Ovary (tissue), 9 donors: Measurements from ENCODE around the gene SDK1. TPM values are rescaled to one million over a fixed set of nuclear protein-coding genes. Genes with fewer than 3 reads are reported as not detected.

Source experiments
- DNase-seq, 5 donors: peaks; one replicate each; pipeline ENCODE4 v3.0.0-alpha.2; 2019 to 2020
- H3K27ac ChIP-seq, 2 donors: fragments of 200-600 bp; one replicate each; pipeline versions ENCODE4 v1.5.1 to v1.8.0; 2019 to 2022
- H3K27me3 ChIP-seq: fragments of 200-600 bp; one replicate; pipeline ENCODE4 v1.8.0; 2022
- H3K36me3 ChIP-seq: fragments of 200-600 bp; sonication (generic); one replicate; pipeline ENCODE4 v1.5.1; 2019
- H3K4me1 ChIP-seq: one replicate; pipeline ENCODE4 v1.8.1; 2013; ENCODE audit warnings: mild to moderate bottlenecking, moderate library complexity; ENCODE audit not compliant: insufficient read depth
- H3K4me3 ChIP-seq: fragments of 200-600 bp; sonication (generic); one replicate; pipeline ENCODE4 v1.5.1; 2017
- H3K9me3 ChIP-seq, 2 donors: fragments of 200-600 bp in 1 of 2; sonication (generic) in 1 of 2; one replicate each; pipeline versions ENCODE4 v1.5.1 to v1.8.1; 2013 to 2019; ENCODE audit warnings: mild to moderate bottlenecking in 1 of 2, moderate library complexity in 1 of 2
- CTCF ChIP-seq, 3 donors: fragments of 450-650 bp in 2 of 3; fragments of 200-600 bp in 1 of 3; IDR thresholded peaks; one replicate each; pipeline versions ENCODE4 v1.5.1 to v1.8.0; 2016 to 2022; ENCODE audit warnings: antibody characterized with exemption in 3 of 3, mild to moderate bottlenecking in 1 of 3
- EP300 ChIP-seq: sonication (generic); formaldehyde crosslinking; IDR thresholded peaks from one replicate; pipeline ENCODE4 v1.6.1; 2017; ENCODE audit warnings: antibody characterized with exemption
- POLR2A ChIP-seq: fragments of 450-650 bp; IDR thresholded peaks from one replicate; pipeline ENCODE4 v1.6.1; 2017; ENCODE audit warnings: antibody characterized with exemption, mild to moderate bottlenecking, moderate library complexity
- WGBS, 3 donors: extraction: QIAGEN DNeasy Blood & Tissue Kit in 1 of 3; methylation state at CpG; one replicate each; pipeline versions ENCODE4 v1.1.5 to v1.1.7; 2013 to 2017; 5-methylcytosine and 5-hydroxymethylcytosine counted together
- intact Hi-C, 4 donors: fragments of 100-400 bp; cut with DNase I; formaldehyde crosslinking; loops; one replicate each; pipeline versions ENCODE4 v1.11.0 to v1.15.1; 2022 to 2023
- polyA plus RNA-seq, 2 donors: library from polyadenylated mRNA; stranded (reverse); fragments of 200-250 nt in 1 of 2; fragments of 350-450 nt in 1 of 2; fragmentation: Illumina TruSeq in 1 of 2; extraction: RNeasy Lipid Tissue Mini Kit (QIAGEN cat#74804) in 1 of 2; gene quantifications; one replicate each; pipeline ENCODE4 v1.2.3, GENCODE V29; 2013 to 2014
- total RNA-seq, 7 donors: library from RNA; depleted of rRNA in 2 of 7; stranded (reverse); fragments of >200 nt in 2 of 7; fragmentation: NEBNext Ultra II Directional in 3 of 7; extraction: Animal tissue kit (Norgen Biotek cat#: 25700) in 3 of 7; gene quantifications; one replicate each; pipeline versions ENCODE4 v1.1.0 to v1.2.4, GENCODE V29; 2016 to 2023
- donor health status: DM: no; HTN: no; CAD: no; lungs with moderate emphysema.
- donor health status: DM: no; HTN: no; CAD: no.
- donor health status: Bipolar disorder and iron deficiency.
- donor health status: DM: yes; HTN: yes; CAD: no.
- donor health status: DM: no; HTN: no; CAD: no.
- donor health status: DM: yes; HTN: yes; CAD: no.

SDK1 gene
- total and polyA plus RNA-seq, 9 donors: 1.2 to 13.3 (median 4.4) TPM

- no peaks in the 10 kb centered on the region for H3K27me3 ChIP-seq
- H3K9me3 ChIP-seq: no peaks in the 10 kb centered on the region
- WGBS, 3 donors: 94 to 95% (median 94%) methylated on average over 4 of the region's 4 CpGs
- H3K4me3 ChIP-seq: no peak overlapping the region
- no peaks in the 10 kb centered on the region for H3K36me3 ChIP-seq
- intact Hi-C loops: no loop called here
- no peaks in the 10 kb centered on the region for H3K4me1 ChIP-seq
- H3K27ac ChIP-seq: no peak overlapping the region
- DNase-seq: no peak
- TF ChIP-seq CTCF (IDR thresholded peaks at IDR 0.05) (no peak), EP300 (no peak), POLR2A (no peak)
Observed at GRCh38 chr7:3678314-3678810, 377.3 kb downstream of the SDK1 start.

- intact Hi-C loops: no loop called here
- H3K4me1 ChIP-seq: no peaks in the 10 kb centered on the region
- no peak overlapping the region for H3K27ac ChIP-seq
- 12 to 22% (median 22%) methylated on average over 10 of the region's 10 CpGs for whole genome bisulfite sequencing, 3 donors
- H3K4me3 ChIP-seq: no peak overlapping the region
- no peaks in the 10 kb centered on the region for H3K9me3 ChIP-seq
- no peak for DNase-seq
- no peaks in the 10 kb centered on the region for H3K36me3 ChIP-seq
- H3K27me3 ChIP-seq: no peaks in the 10 kb centered on the region
- TF ChIP-seq CTCF (IDR thresholded peaks at IDR 0.05) (no peak), POLR2A (no peak), EP300 (no peak)
Observed at GRCh38 chr7:3682028-3682710, 381.1 kb downstream of the SDK1 start.

GRCh38 chr7:3683546-3684539 lies 382.8 kb downstream of the SDK1 start:
- no peak for DNase-seq
- no peaks in the 10 kb centered on the region for H3K9me3 ChIP-seq
- no peaks in the 10 kb centered on the region for H3K4me1 ChIP-seq
- H3K36me3 ChIP-seq: no peaks in the 10 kb centered on the region
- no peak overlapping the region for H3K4me3 ChIP-seq
- intact Hi-C loops: no loop called here
- TF ChIP-seq EP300 (no peak), POLR2A (no peak), CTCF (IDR thresholded peaks at IDR 0.05) (no peak)
- no peak overlapping the region for H3K27ac ChIP-seq
- H3K27me3 ChIP-seq: no peaks in the 10 kb centered on the region
- 83 to 86% (median 84%) methylated on average over 11 to 12 of the region's 12 CpGs for WGBS, 3 donors

- H3K4me1 ChIP-seq: no peaks in the 10 kb centered on the region
- TF ChIP-seq POLR2A: no peak
- TF ChIP-seq CTCF (IDR thresholded peaks at IDR 0.05): no peak
- no peak for TF ChIP-seq EP300
- H3K36me3 ChIP-seq: no peaks in the 10 kb centered on the region
- no peak for DNase-seq
- no peak overlapping the region for H3K27ac ChIP-seq
- no peaks in the 10 kb centered on the region for H3K27me3 ChIP-seq
- intact Hi-C loops: no loop called here
- H3K4me3 ChIP-seq: no peak overlapping the region
- no peaks in the 10 kb centered on the region for H3K9me3 ChIP-seq
- 47 to 79% (median 75%) methylated on average over 2 of the region's 2 CpGs for WGBS, 3 donors
Observed at GRCh38 chr7:3688071-3688470, 387.0 kb downstream of the SDK1 start.
